Measurements from ENCODE around the gene MBOAT1. TPM values are rescaled to one million over a fixed set of nuclear protein-coding genes. Genes with fewer than 3 reads are reported as not detected.

The MBOAT1 gene
- total RNA-seq, 2 donors from 2014 or later, result 20.6 to 25.9 TPM

GRCh38 chr6:20124545-20124944, 87.7 kb downstream of the MBOAT1 start:
- Mint-ChIP-seq H3K4me3 (no peak overlapping the region), H3K36me3 (ENCODE audit: low read depth) (peaks cover 6% of the 10 kb centered on the region), H3K27me3 (no peaks in the 10 kb centered on the region), H3K27ac (no peak overlapping the region), H3K4me1 (peaks cover 11% of the 10 kb centered on the region)
- H3K9me3 ChIP-seq (ENCODE audit: control insufficient read depth, low read length, poor library complexity, severe bottlenecking), result no peaks in the 10 kb centered on the region
- ATAC-seq (no peak), DNase-seq (no peak)

- Mint-ChIP-seq H3K27me3 (no peaks in the 10 kb centered on the region), H3K36me3 (ENCODE audit: low read depth) (peaks cover 12% of the 10 kb centered on the region), H3K4me1 (peaks cover 5% of the 10 kb centered on the region), H3K4me3 (no peak overlapping the region), H3K27ac (no peak overlapping the region)
- no peak for DNase-seq
- no peaks in the 10 kb centered on the region for H3K9me3 ChIP-seq (ENCODE audit: control insufficient read depth, low read length, poor library complexity, severe bottlenecking)
- no peak for ATAC-seq
These were observed 92.8 kb downstream of the MBOAT1 start for GRCh38 chr6:20119485-20119884.

GRCh38 chr6:20118892-20119291, 93.4 kb downstream of the MBOAT1 start:
- no peak overlapping the region for H3K27ac Mint-ChIP-seq
- no peak for DNase-seq
- H3K27me3 Mint-ChIP-seq, result no peaks in the 10 kb centered on the region
- peaks cover 5% of the 10 kb centered on the region for H3K4me1 Mint-ChIP-seq
- H3K9me3 ChIP-seq (ENCODE audit: control insufficient read depth, low read length, poor library complexity, severe bottlenecking), result no peaks in the 10 kb centered on the region
- H3K36me3 Mint-ChIP-seq (ENCODE audit: low read depth), result peaks cover 12% of the 10 kb centered on the region
- no peak overlapping the region for H3K4me3 Mint-ChIP-seq
- ATAC-seq, result no peak

GRCh38 chr6:20117474-20117873, 94.8 kb downstream of the MBOAT1 start:
- Mint-ChIP-seq H3K36me3 (ENCODE audit: low read depth) (peaks cover 12% of the 10 kb centered on the region), H3K4me3 (no peak overlapping the region), H3K27ac (peak overlapping the region; percentile 71), H3K27me3 (no peaks in the 10 kb centered on the region), H3K4me1 (peaks cover 5% of the 10 kb centered on the region)
- ATAC-seq (no peak), DNase-seq (no peak)
- H3K9me3 ChIP-seq (ENCODE audit: control insufficient read depth, low read length, poor library complexity, severe bottlenecking), result no peaks in the 10 kb centered on the region

GRCh38 chr6:20116792-20117191, 95.5 kb downstream of the MBOAT1 start:
- DNase-seq (no peak), ATAC-seq (no peak)
- Mint-ChIP-seq H3K27me3 (no peaks in the 10 kb centered on the region), H3K4me3 (no peak overlapping the region), H3K27ac (no peak overlapping the region), H3K4me1 (peaks cover 5% of the 10 kb centered on the region), H3K36me3 (ENCODE audit: low read depth) (peaks cover 12% of the 10 kb centered on the region)
- H3K9me3 ChIP-seq (ENCODE audit: control insufficient read depth, low read length, poor library complexity, severe bottlenecking), result no peaks in the 10 kb centered on the region

- H3K27me3 Mint-ChIP-seq, result no peaks in the 10 kb centered on the region
- no peak overlapping the region for H3K27ac Mint-ChIP-seq
These were observed 96.9 kb downstream of the MBOAT1 start for GRCh38 chr6:20115246-20115980.

GRCh38 chr6:20113649-20114224, 98.5 kb downstream of the MBOAT1 start:
- no peak for ATAC-seq
- no peak for DNase-seq
- no peaks in the 10 kb centered on the region for H3K9me3 ChIP-seq (ENCODE audit: control insufficient read depth, low read length, poor library complexity, severe bottlenecking)
- Mint-ChIP-seq H3K36me3 (ENCODE audit: low read depth) (peaks cover 15% of the 10 kb centered on the region), H3K27me3 (no peaks in the 10 kb centered on the region), H3K27ac (no peak overlapping the region), H3K4me1 (peaks cover 5% of the 10 kb centered on the region), H3K4me3 (no peak overlapping the region)

More at GRCh38 chr6:20115246-20115980, 96.9 kb downstream of the MBOAT1 start:
- H3K9me3 ChIP-seq (ENCODE audit: control insufficient read depth, low read length, poor library complexity, severe bottlenecking), result no peaks in the 10 kb centered on the region
- Mint-ChIP-seq H3K36me3 (ENCODE audit: low read depth) (peaks cover 12% of the 10 kb centered on the region), H3K4me3 (no peak overlapping the region), H3K4me1 (peaks cover 5% of the 10 kb centered on the region)
- DNase-seq, result no peak
- no peak for ATAC-seq

GRCh38 chr6:20112841-20113240, 99.4 kb downstream of the MBOAT1 start:
- H3K9me3 ChIP-seq (ENCODE audit: control insufficient read depth, low read length, poor library complexity, severe bottlenecking), result no peaks in the 10 kb centered on the region
- Mint-ChIP-seq H3K27me3 (no peaks in the 10 kb centered on the region), H3K4me1 (peaks cover 2% of the 10 kb centered on the region), H3K36me3 (ENCODE audit: low read depth) (peaks cover 17% of the 10 kb centered on the region), H3K27ac (no peak overlapping the region), H3K4me3 (no peak overlapping the region)
- DNase-seq, result no peak
- ATAC-seq, result no peak

GRCh38 chr6:20112241-20112640, 100.0 kb downstream of the MBOAT1 start:
- DNase-seq (no peak), ATAC-seq (no peak)
- no peaks in the 10 kb centered on the region for H3K27me3 Mint-ChIP-seq
- H3K4me3 Mint-ChIP-seq, result no peak overlapping the region
- peaks cover 2% of the 10 kb centered on the region for H3K4me1 Mint-ChIP-seq
- H3K27ac Mint-ChIP-seq, result no peak overlapping the region
- no peaks in the 10 kb centered on the region for H3K9me3 ChIP-seq (ENCODE audit: control insufficient read depth, low read length, poor library complexity, severe bottlenecking)
- H3K36me3 Mint-ChIP-seq (ENCODE audit: low read depth), result peaks cover 17% of the 10 kb centered on the region

- H3K4me3 Mint-ChIP-seq, result no peak overlapping the region
- H3K27me3 Mint-ChIP-seq, result no peaks in the 10 kb centered on the region
- H3K36me3 Mint-ChIP-seq (ENCODE audit: low read depth), result peaks cover 17% of the 10 kb centered on the region
- no peak overlapping the region for H3K27ac Mint-ChIP-seq
- H3K4me1 Mint-ChIP-seq, result peaks cover 5% of the 10 kb centered on the region
- H3K9me3 ChIP-seq (ENCODE audit: control insufficient read depth, low read length, poor library complexity, severe bottlenecking), result no peaks in the 10 kb centered on the region
- no peak for ATAC-seq
- no peak for DNase-seq
These were observed 101.8 kb downstream of the MBOAT1 start for GRCh38 chr6:20110478-20110877.

- peaks cover 14% of the 10 kb centered on the region for H3K36me3 Mint-ChIP-seq (ENCODE audit: low read depth)
- H3K27ac Mint-ChIP-seq, result no peak overlapping the region
- ATAC-seq (no peak), DNase-seq (no peak)
- H3K9me3 ChIP-seq (ENCODE audit: control insufficient read depth, low read length, poor library complexity, severe bottlenecking), result no peaks in the 10 kb centered on the region
- H3K27me3 Mint-ChIP-seq, result no peaks in the 10 kb centered on the region
- no peak overlapping the region for H3K4me3 Mint-ChIP-seq
- H3K4me1 Mint-ChIP-seq, result peaks cover 5% of the 10 kb centered on the region
These were observed 102.7 kb downstream of the MBOAT1 start for GRCh38 chr6:20109526-20109925.

GRCh38 chr6:20105838-20106237, 106.4 kb downstream of the MBOAT1 start:
- peaks cover 16% of the 10 kb centered on the region for H3K36me3 Mint-ChIP-seq (ENCODE audit: low read depth)
- no peaks in the 10 kb centered on the region for H3K27me3 Mint-ChIP-seq
- no peak overlapping the region for H3K27ac Mint-ChIP-seq

GRCh38 chr6:20104696-20105095, 107.6 kb downstream of the MBOAT1 start:
- Mint-ChIP-seq H3K27ac (no peak overlapping the region), H3K36me3 (ENCODE audit: low read depth) (peaks cover 18% of the 10 kb centered on the region), H3K4me3 (no peak overlapping the region), H3K4me1 (peaks cover 7% of the 10 kb centered on the region), H3K27me3 (no peaks in the 10 kb centered on the region)
- ATAC-seq (no peak), DNase-seq (no peak)
- H3K9me3 ChIP-seq (ENCODE audit: control insufficient read depth, low read length, poor library complexity, severe bottlenecking), result no peaks in the 10 kb centered on the region

More at GRCh38 chr6:20105838-20106237, 106.4 kb downstream of the MBOAT1 start:
- Mint-ChIP-seq H3K4me1 (peaks cover 5% of the 10 kb centered on the region), H3K4me3 (no peak overlapping the region)
- DNase-seq (no peak), ATAC-seq (no peak)
- H3K9me3 ChIP-seq (ENCODE audit: control insufficient read depth, low read length, poor library complexity, severe bottlenecking), result no peaks in the 10 kb centered on the region
